Activated CD8-positive, alpha-beta memory T cell treated with anti-CD3 and anti-CD28 coated beads for 48 hours (primary cell): ENCODE measurements around the gene CDADC1.

ENCODE experiments used
- DNase-seq, 3 experiments: peaks; one replicate each; pipeline ENCODE4 v3.0.0-alpha.2; 2020; ENCODE audit warnings: low read depth in 2 of 3, low spot score in 2 of 3

The CDADC1 gene

GRCh38 chr13:49235856-49236431 is 11.8 kb upstream of the CDADC1 start:
- DNase-seq = no peak

- DNase-seq = no peak
Observed at GRCh38 chr13:49238621-49239020, 9.1 kb upstream of the CDADC1 start.

- no peak for DNase-seq
Observed at GRCh38 chr13:49240017-49240416, 7.7 kb upstream of the CDADC1 start.

- DNase-seq = no peak
Observed at GRCh38 chr13:49241296-49241695, 6.4 kb upstream of the CDADC1 start.

- DNase-seq = no peak
Observed at GRCh38 chr13:49245101-49245500, 2.6 kb upstream of the CDADC1 start.

- no peak for DNase-seq
Observed at GRCh38 chr13:49246850-49247642, 679 bp upstream of the CDADC1 start.

- no peak for DNase-seq
Observed at GRCh38 chr13:49248622-49249002, 887 bp downstream of the CDADC1 start.

- no peak for DNase-seq
Observed at GRCh38 chr13:49251326-49251725, 3.6 kb downstream of the CDADC1 start.

GRCh38 chr13:49253310-49253709 is 5.6 kb downstream of the CDADC1 start:
- no peak for DNase-seq

- DNase-seq = no peak
Observed at GRCh38 chr13:49254007-49254406, 6.3 kb downstream of the CDADC1 start.

- no peak for DNase-seq
Observed at GRCh38 chr13:49256841-49257240, 9.1 kb downstream of the CDADC1 start.

GRCh38 chr13:49258089-49258796 is 10.5 kb downstream of the CDADC1 start:
- DNase-seq = no peak

GRCh38 chr13:49259586-49259985 is 11.9 kb downstream of the CDADC1 start:
- DNase-seq = no peak

- DNase-seq = no peak
Observed at GRCh38 chr13:49262634-49263033, 14.9 kb downstream of the CDADC1 start.

- no peak for DNase-seq
Observed at GRCh38 chr13:49265822-49266221, 18.1 kb downstream of the CDADC1 start.

GRCh38 chr13:49271264-49271663 is 23.5 kb downstream of the CDADC1 start:
- DNase-seq = no peak

GRCh38 chr13:49272296-49272695 is 24.6 kb downstream of the CDADC1 start:
- DNase-seq = no peak

- no peak for DNase-seq
Observed at GRCh38 chr13:49278211-49278610, 30.5 kb downstream of the CDADC1 start.

GRCh38 chr13:49279112-49279511 is 31.4 kb downstream of the CDADC1 start:
- DNase-seq = no peak

GRCh38 chr13:49279885-49280284 is 32.2 kb downstream of the CDADC1 start:
- no peak for DNase-seq

GRCh38 chr13:49287995-49288394 is 40.3 kb downstream of the CDADC1 start:
- DNase-seq = no peak

GRCh38 chr13:49288458-49288857 is 40.7 kb downstream of the CDADC1 start:
- no peak for DNase-seq
